LHCN-M2 (cell line): ENCODE results near the gene ABCB10. TPM values are rescaled to one million over a fixed set of nuclear protein-coding genes. Genes with fewer than 3 reads are reported as not detected.
"Not testable (repeated sequence)": the region's sequence is repeated elsewhere in the genome, so short reads cannot be mapped to it uniquely, and the experiment has no call there.

ENCODE experiments used
- DNase-seq: peaks from one replicate; pipeline ENCODE4 v3.0.0-alpha.2; 2012; ENCODE audit warnings: low read depth
- polyA plus RNA-seq: library from polyadenylated mRNA; unstranded; fragments of >200 nt; gene quantifications from one replicate; pipeline ENCODE4 v1.2.1, GENCODE V29; 2012; ENCODE audit warnings: missing spikeins
- total RNA-seq: library from RNA; depleted of rRNA; stranded (reverse); fragments of >200 nt; gene quantifications from 2 replicates; pipeline ENCODE4 v1.2.3, GENCODE V29; 2014; rRNA removed

The ABCB10 gene
- total RNA-seq: 21.6 and 23.1 TPM in 2 replicates
- 5.0 TPM for polyA plus RNA-seq

DNA sequence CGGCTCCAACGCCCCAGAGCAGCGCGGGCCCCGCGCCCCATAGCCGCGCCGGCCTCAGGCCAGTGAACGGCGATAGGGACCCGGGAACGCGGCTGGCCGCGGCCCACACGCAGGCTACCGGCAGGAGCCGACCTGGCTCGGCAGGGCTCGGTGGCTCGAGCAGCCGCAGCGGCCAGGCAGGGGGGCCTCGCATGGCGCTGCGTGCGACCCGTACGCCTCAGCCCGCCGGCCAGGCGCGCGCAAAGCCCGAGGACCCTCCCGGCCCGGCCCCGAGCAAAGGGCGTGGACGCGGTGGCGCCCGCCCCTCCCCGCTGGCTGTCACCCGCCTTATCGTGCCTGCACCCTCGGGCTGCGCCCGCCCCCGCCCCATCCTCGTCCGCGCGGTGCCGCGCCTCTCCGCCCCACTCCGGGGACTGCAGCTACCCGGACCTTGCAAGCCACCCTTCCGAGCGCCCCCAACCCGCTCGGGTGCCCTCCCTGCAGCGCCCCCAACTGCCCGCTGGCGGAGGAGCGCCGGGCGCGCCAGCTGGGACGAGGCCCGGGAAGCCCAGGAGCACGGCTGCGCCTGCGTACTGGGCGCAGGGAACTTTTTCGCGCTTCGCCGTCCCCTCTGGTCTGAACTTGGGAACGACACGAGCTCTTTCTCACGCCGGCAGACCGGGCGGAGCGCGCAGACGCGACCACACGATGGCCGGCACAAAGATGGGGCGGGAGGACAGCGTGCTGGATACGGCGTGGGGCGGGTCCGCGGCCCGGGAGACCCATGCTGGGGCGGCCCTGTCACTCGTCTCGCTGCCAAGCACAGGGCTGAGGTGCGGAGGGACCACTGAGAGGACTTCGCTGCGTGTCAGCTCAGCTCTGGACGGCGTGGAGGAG, at the start of gene ABCB10:
TSS of gene ABCB10 (minus strand) at position 248 of the 876 bp plus-strand sequence. CDS start at position 193, 55 bp downstream.
- peak; percentile 95 for DNase-seq

DNA sequence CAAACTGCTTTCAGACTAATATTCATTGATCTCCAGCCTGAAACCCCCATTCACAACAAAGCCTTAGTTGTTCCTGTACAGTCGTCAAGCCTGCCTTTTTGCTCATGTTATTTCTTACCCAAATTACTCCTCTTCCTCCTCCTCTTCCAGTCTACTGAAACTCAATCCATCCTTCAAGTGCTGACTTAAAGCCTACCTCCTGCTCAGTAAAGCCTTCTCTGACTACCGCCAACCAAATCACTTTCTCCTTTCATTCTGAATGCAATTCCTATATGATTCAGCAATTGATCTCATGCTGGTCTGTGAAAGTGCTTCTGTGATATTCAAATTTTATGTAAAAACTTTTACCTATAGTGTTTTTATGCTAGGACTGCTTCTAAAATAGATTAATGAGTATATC, 48.9 kb upstream of the ABCB10 start:
- DNase-seq: no peak

DNA sequence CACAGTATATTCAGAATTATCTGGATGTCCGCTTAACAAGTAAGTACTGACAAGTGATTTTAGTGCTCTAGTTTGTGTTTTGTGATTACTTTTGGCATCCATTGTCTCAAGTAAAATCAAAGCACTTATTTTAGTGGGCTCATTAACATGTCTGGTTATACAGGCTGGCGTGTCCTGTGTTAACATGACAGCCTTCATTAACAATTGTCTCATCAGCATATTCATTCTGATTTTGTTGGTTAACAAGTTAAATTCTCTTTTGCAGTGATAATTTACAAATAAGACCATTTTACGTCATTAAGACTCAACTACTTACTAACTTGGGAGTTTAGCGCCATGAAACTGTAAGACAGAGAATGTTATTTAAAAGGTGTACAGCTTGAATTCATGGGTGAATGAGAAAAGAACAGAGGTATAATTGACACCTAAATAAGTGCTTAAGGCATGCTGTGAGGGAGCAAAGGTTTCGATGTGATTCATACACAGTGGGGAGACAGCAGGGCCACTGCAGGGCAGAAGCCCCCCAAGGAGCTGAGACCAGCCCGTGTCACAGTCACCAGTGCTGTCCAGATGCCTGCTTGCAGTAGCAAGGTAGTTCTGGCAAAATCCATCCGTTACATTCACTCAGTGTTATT, 45.0 kb upstream of the ABCB10 start:
- DNase-seq: no peak

DNA sequence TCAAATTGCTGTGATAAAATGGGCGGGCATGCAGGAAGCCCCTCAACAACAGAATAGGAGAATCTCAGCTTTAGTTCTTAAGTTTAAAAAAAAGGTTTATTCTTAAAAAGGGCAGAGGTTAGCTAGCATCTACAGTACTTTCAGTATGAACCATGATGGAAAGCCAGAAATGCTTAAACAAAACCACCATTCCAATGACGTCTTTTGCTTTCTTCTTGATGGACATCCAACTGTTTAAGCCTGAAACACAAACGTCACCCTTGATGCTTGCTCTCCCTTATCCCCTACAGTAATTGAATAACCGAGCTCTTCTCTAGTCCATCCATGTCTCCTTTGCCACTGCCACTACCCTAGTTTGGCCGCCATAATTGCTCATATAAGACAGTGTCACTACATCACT, 41.7 kb upstream of the ABCB10 start:
- DNase-seq: no peak

DNA sequence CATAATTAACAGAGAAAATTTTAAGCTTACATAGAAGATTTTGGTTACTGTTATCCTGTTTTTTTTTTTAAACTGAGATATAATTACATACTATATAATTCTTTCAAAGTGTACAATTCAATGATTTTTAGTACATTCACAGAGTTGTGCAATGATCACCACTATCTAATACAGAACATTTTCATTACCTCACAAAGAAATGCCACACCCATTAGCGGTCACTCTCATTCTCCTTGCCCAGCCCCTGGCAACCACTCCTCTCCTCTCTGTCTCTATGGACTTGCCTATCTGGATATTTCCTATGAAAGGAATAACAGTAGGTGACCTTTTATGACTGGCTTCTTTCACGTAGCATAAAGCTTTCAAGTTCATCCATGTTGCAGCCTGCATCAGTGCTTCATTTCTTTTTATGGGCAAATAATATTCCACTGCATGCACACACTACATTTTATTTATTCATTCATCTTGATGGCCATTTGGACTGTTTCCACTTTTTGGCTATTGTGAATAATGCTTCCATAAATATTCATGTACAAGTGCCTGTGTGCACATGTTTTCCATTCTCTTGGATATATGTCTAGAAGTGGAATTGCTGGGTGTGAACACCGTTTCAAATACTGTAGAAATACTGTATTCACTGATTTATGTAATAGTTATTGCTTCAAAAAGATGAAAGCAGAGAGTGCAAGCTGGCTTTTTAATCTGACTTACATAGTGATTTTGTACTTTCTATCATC, 40.9 kb upstream of the ABCB10 start:
- no peak for DNase-seq

DNA sequence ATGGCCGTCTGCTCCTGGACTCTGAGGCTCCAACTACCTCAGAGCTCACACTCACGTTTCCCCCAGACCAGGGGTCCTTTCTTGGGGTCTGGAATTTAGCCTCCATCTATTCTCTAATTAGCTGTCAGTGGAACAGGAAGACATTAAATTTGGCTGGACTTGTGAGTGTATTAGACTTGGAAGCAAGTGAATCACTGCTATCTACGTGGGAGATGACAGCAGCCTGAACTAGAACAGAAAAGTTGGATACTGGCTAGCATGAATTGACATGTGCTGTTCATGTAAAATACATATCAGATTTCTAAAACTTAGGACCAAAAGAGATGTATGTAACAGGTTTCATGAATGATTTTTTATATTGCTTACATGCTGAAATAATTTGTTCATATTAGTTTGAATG, 39.4 kb upstream of the ABCB10 start:
- peak; percentile 20 for DNase-seq

DNA sequence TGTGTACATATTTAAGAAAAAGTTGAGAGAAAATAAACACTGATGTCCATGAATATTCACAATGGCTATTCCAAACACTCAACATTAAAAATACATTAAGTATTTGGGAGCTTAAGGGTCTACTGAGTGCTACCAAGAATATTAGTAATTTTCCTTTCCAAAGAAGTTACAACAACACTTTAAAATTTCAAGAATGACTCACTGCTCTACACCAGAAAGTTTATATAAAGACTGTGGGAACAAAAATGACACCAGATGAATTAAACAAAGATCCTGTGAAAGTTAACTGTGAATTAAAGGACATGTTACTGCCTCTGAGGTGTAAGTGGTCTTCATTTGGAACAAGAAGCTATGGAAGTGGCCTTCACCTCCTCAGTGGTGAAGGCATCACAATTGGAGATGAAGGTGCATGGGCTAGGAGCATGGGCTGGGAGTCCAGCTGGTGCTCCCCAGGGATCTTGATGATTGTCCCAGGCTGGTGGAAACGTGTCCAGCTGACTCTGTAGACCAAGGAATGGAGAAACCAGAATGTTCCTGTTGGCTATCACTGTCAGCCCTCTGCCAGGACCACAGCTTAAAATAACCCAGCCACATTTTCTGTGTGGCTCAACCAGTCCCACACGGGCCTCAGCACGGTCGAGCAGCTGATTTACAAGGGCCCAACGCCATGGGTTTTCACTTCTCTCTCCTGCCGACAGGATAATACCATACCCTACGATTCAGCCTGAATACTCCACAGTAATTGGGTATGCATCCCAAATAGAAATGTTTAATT, 38.6 kb upstream of the ABCB10 start:
- peak; percentile 75 for DNase-seq

DNA sequence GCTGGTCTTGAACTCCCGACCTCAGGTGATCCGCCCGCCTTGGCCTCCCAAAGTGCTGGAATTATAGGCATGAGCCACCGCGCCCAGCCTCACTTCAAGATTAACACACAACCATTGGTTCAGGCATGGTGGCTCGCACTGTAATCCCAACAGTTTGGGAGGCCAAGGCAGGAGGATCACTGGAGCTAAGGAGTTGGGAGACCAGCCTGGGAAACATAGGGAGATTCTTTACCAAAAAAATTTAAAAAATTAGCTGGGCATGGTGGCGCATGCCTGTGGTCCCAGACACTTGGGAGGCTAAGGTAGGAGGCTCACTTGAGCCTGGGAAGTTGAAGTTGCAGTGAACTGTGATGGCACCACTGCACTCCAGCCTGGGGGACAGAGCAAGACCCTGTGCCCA, 37.4 kb upstream of the ABCB10 start:
- not testable (repeated sequence) for DNase-seq

DNA sequence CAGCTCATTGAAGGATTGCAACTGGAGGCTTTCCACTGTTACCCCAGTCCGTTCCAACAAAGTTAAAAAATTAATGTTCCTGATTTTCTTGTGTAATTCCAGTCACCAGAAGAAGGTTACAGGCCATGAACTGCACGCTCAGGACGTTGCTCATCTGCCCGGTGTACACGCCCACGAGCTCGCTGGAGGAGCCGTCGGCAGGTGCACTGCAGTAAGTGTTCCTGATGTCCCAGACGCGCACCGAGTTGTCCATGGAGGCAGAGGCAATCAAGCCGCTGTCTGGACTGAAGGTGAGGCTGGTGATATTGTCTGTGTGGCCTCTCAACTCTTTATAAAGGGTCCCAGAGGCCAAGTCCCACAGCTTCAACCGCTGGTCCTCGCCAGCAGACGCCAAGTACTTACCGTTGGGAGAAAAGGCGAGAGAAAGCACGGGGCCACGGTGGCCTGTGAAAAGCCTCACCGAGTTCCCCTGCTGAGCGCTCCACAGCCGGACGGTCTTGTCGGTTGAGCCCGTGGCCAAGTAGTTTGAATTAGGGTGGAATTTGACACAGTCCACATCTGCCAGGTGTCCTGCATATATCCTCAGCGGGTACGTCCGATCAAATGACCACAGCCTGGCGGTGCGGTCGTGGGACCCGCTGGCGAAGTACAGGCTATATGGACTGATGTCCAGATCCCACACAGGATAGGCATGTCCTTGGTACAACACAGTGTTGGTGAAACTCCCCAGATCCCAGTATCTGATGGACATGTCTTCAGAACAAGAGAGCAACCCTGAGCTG, 35.9 kb upstream of the ABCB10 start:
- DNase-seq: no peak

DNA sequence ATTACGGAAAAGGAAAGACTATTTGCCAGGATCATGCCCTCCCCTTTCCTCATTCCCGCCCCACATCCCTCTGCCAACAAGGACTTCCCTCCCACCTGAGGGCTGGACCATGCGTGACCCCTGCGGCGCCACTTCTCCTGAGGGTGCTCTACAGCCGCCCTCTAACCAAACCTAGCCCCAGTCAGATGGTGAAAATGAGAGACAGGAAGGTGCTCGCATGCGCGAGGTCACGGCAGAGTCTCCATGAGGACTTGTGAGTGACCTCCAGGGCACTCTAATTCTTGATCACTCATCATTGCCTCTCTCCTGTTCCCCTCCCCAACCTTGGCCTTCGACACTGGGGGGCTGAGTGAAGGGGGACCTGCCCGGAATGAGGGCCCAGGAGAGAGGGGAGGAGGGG, 35.3 kb upstream of the ABCB10 start:
- DNase-seq: no peak

DNA sequence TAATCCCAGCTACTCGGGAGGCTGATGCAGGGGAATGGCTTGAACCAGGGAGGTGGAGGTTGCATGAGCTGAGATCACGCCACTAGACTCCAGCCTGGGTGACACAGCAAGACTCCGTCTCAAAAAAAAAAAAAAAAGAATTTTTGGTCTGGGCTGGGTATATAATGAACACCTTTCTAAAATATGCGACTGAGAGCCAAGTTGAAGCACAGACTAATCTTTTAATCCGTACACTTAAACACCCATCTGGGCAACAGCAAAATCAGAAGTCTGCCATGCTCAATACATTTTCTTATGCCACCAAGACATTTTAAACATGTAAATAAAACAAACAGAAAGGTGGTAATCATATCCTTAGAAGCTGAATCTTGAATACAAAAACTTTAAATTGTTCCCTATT, 31.6 kb upstream of the ABCB10 start:
- DNase-seq: no peak

DNA sequence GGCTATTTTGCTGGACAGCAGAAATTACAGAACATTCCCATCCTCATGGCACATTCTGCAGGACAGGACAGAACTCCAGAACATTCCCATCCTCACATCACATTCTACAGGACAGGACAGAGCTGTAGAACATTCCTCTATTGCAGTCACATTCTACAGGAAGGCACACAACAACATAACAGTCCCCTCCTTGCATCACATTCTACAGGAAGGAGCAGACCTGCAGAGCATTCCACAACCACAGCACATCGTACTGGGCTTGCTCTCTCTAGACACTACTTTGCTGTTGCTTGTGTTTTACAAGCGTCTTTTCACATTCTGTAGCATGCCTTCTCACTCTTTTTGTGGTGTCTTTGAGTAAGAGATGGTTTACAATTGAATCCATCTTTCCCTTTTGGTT, 26.8 kb upstream of the ABCB10 start:
- no peak for DNase-seq

DNA sequence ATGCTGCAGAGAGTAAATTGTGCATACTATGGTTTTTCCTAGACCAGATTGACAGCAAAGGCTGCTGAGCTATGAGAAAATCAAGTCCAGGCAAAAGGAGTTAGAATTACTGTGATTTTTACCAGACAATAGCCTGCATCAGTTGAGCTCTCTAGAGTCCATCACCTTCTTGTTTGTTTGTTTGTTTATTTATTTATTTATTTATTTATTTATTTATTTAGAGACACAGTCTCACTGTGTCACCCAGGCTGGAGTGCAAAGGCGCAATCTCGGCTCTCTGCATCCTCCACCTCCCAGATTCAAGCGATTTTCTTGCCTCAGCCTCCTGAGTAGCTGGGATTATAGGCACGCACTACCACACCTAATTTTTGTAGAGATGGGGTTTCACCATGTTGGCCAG, 24.2 kb upstream of the ABCB10 start:
- DNase-seq: no peak

DNA sequence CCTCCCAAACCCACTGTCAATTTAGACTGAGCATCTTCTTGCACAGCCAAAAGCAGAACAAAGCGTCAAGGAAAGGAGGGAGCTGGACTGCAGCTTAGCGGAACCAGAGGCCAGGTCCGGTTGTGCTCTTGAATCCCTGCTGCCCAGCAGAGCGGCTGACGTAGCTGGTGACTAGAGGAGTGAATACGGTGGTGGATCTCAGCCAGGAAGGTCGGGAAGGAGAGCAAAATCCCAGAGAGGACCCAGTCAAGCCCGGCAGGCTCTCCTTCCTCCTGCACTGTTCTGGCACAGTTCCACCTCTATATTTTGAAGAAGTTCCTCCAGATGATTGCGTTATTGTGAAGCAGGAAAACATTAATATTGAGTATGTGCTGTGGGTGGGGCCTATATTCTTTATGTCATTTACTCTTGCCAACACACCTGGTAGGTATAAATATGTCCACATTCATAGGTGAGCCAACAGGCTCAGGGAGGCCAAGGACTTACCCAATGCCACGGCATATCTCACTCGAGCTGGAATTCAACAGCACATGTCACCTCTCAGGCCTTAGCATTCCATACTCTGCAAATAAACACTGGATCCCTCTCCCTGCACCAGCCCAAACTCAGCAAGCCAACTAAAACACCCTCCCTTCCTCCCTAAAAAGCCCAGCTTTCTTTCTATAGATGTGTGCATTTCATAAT, 23.6 kb upstream of the ABCB10 start:
- DNase-seq: no peak

DNA sequence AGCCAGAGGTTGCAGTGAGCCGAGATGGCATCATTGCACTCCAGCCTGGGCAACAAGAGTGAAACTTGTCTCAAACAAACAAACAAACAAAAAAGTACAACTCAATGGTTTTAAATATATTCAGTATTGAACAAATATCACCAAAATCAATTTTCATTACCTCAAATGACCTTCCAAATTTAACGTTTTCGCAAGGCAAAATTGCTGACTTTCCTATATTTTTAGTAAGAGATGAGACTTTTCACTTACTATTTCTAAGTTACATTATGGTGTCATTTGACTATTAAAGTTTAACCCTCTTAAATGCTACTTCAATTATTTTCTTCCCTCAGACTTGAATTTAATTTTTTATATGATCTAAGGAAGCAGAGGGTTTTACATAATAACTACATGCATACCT, 23.0 kb upstream of the ABCB10 start:
- DNase-seq: no peak

DNA sequence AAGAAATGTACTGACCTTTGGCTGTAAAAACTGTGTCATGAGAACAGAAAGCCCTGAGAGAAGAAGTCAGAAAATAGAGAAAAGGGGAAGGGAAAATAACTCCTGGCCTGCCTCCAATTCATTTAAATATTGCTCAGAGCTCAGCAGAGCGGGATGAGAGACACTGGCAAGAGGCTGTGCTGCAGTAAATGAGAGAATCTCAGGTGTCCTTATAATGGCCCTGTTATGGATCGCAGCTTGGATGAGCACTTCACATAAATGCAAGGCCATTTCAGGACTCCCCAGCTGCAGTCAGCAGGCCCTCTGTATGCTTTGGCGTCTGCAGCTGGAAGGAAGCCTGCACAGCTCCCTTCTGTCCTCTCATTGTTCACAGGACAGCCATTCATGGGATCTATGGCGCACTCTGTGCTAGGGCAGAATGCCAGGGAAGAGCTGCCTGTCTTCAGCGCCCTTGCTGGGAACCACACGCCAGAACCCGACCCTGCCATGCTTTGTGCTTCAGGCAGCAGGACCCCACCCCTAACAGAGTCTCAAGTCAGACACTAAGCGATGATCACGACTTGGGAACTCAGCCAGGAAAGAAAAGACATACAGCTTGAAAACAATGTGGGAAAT, 20.7 kb upstream of the ABCB10 start:
- no peak for DNase-seq

DNA sequence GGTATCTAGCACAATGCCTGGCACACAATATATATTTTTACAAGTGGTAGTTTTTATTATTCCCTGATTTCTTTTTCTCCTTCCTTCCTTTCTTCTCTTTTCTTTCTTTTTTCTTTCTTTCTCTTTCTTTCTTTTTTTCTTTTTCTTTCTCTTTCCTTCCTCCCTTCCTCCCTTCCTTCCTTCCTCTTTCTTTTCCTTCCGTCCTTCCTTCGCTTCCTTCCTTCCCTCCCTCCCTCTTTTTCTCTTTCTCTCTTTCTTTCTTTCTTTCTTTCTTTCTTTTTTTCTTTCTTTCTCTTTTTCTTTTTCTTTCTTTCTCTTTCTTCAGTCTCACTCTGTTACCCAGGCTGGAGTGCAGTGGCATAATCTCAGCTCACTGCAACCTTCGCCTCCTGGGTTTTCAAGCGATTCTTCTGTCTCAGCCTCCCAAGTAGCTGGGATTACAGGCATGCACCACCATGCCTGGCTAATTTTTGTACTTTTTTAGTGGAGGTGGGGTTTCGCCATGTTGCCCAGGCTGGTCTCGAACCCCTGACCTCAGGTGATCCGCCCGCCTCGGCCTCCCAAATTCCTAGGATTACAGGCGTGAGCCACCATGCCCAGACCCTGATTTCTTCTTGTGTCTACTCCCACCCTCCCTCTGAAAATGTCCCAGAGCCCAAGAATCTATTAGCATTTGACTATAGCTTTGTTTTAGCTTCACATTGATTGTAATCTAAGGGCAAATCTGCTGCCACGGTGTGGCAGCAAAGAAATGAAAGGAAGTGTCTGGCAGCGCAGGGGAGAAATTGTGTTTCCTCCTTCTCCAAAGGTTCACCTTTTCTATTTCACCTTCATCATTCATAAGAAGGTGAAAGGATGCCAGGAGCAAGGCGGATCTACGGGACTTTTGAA, 19.9 kb upstream of the ABCB10 start:
- DNase-seq: no peak

DNA sequence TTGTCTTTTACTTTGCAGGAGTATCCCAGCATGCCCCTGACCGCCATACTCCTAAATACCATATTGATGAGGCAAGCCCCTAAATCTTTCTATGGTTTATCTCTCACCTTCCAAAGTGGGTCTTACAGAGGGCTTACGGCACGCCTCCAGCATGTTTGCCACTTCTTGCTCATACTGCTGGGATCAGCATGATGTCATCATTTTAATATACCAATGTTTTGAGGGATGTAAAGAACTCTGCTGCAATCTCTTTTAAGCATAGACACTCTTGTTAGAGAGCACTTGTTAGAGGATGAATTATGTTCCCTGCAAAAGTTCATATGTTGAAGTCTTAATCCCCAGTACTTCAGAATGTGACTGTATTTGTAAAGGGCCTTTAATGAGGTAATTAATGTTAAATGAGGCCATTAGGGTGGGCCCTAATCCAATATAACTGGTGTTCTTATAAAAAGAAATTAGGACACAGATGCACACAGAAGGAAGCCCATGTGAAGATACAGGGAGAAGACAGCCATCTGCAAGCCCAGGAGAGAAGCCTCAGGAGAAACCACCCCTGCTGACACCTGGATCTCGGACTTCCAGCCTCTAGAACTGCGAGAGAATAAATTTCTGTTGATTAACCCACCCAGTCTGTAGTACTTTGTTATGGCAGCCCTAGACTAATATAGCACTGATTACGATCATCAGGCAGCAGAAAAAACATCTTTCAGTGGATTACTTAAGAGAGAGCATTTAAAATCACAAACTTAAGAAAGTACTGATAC, 16.4 kb upstream of the ABCB10 start:
- no peak for DNase-seq
